HG03521 (cell line): ENCODE measurements around the gene PDE9A.
"Not testable (repeated sequence)": the region's sequence is repeated elsewhere in the genome, so short reads cannot be mapped to it uniquely, and the experiment has no call there.

Experiments
- ATAC-seq: cut with Tn5 transposase; IDR thresholded peaks from one replicate; pipeline ENCODE4 v1.9.1; 2021; ENCODE audit warnings: mild to moderate bottlenecking, moderate library complexity; ENCODE audit not compliant: unreplicated experiment

The PDE9A gene

DNA sequence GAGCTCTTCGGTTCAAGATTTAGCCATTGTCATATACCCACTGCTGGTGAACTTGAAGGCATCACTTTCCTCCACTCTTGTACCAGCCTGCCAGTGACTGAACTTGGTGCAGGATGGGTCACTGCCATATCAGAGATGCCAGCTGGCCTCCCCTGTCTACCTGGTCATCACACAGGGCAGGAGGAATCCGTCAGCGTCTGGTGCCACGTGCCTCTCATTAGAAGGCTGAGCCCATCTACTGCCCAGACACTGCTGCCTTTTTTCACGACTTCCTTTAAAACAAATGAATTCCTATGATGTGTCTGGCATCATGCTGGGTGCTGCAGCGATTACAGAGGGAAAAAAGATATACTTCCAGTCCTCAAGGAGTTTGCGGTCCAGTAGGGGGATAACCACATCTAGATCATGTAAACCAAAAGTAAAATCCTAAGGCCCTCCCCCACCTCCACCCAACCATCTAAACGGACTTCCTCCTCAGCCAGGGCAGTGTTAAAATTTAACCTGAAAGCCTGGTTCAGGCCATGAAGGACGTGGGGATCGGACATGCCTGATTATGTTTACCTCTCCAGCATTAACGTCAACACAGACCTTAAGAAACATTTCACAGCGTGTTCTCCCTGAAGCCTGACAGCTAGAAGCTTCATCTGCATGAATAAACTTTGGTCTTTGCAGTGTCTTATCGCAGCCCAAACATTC, 29.2 kb upstream of the PDE9A start:
- ATAC-seq = no peak

DNA sequence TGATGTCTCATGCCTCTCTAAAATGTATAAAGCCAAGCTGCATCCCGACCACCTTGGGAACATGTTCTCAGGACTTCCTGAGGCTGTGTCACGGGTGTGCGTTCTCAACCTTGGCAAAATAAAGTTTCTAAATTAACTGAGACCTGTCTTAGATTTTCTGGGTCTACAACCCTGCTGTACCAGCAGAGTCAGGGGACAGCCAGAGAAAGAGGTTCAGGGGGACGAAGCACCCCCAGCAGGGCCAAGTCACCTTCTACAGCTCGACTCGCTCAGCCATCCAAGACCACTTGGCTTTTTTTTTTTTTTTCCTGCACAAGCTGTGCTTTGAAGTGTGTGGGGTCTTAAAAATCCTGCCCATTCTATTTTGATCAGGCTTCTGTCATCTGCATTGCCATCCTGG, 28.5 kb upstream of the PDE9A start:
- no peak for ATAC-seq

DNA sequence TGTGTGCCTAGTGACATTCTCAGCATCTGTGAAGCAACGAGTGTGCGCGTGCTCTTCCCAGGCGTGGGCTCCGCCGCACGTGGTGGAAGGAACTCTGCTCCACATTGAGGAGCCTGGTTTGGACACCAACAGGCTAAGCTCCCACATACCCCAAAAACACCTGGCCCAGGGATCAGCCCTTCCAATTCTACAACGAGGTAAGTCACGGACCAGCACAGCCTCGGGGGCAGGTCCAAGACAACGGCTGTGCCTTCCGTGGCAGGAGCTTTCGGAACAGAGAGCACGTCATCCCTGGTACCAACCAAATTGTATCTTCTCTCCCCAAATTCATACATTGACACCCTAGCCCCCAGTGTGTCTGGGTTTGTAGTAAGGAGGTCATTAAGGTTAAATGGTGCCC, 27.2 kb upstream of the PDE9A start:
- ATAC-seq = no peak

DNA sequence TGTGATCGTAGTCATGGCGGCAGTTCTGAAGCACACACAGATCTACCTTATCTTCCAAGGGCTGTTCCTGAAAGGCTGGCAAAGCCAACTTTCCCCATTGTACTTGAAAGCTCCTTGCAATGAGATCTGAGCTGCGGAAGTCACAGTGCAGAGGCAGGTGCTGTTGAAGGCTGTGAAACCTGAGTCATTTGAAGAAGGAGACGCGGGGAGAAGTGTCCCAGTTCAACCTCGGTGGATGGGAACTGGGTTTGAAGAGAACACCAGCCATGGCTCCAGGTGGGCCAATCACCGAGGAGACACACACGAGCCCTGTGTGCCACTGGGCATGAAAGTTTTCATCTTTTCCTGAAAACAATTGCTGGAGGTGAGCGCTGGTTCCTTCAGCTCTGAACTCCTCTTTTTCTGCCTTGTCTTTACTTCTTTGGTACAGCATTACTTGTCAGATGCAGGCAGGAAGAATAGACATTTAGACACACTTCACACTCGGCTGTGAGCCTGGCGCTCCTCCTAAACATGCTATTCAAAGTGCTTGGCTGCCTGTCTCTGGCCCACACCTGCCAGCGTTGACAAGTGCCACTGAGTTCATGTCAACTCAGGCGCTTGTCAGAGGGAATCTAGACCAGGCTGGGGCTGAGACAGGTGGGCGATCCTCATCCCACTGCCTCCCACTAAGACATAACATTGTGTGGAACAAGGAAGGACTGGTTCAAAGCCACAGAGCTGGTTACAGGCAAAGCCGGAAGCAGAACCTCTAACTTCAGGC, 25.7 kb upstream of the PDE9A start:
- no peak for ATAC-seq

DNA sequence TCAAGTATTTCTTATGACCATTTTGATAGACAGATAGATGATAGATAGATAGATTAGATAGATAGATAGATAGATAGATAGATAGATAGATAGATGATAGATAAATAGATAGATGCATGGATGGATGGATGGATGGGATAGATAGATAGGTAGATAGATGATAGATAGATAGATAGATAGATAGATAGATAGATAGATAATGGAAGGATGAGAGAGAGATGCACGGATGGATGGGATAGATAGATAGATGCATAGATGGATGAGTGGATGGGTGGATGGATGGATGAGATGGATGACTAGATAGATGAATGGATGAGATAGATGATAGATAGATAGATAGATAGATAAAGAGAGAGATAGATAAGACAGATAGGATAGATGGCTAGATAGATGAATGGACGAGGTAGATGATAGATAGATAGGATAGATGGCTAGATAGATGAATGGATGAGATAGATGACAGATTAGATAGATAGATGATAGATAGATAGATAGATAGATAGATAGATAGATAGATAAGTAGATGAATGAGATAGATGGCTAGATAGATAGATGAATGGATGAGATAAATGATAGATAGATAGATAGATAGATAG, 24.9 kb upstream of the PDE9A start:
- ATAC-seq = not testable (repeated sequence)

DNA sequence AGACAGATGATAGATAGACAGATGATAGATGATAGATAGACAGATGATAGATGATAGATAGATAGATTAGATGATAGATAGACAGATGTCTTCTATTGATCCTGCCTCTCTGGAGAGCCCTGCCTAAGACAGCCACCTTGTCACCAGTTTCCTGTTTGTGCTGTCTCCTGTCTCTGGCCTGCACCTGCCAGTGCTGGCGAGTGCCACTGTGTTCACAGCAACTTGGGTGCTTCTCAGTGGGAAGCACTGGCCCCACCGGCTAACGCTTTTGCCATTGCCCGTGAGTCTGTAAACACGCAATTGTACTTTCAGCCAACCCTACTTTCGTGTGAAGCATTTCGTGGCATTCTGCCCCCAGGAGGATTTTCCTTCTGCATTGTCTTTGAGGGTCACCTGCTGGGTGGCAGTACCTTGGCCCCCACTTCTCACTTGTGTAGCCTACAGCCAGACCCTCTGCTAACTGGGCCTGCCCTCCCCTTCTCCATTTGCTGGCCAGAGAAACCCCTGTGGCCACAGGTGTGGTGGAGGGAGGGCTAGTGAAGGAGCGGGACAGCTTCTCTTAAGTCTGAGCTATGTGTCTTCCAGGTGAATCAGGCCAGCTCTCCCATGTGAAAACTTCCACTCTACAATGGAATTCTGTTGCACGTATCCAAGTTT, 23.4 kb upstream of the PDE9A start:
- ATAC-seq = no peak

DNA sequence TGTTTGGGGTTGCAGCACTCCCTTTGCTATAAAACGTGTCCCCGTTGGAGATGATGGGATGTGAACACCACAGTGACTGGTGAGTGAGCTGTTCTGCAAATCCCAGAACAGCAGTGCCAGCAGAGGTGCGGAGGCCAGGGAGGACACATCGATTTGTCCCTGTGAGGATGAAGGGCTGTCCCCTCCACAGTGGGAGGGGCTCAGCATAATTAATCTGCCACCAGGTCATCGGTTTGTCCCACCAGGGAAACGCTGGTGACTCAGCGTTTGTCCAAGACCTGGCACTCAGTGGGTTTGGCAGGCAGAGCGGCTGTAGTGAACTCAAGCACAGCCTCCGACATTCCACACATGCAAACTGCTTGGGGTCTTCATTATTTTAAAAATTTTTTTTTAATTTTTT, 22.8 kb upstream of the PDE9A start:
- no peak for ATAC-seq

DNA sequence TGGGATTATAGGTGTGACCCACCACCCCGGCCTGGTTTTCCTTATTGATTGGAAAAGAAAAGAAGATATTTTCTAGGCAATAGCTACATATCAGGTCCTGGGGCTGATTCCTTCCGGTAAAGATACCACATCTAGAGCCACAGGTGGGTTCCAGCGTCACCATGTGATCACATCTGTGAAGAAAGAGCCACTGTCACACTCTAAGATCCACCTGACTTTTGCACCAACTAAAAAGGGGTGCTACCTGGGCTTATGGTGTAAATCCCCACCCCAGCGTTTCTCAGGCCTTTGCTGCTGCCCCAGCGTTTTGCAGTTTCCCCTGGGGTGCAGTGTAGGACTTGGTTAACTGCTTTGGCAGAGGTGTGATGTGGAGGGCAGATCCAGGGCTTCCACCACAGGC, 22.3 kb upstream of the PDE9A start:
- ATAC-seq = no peak

DNA sequence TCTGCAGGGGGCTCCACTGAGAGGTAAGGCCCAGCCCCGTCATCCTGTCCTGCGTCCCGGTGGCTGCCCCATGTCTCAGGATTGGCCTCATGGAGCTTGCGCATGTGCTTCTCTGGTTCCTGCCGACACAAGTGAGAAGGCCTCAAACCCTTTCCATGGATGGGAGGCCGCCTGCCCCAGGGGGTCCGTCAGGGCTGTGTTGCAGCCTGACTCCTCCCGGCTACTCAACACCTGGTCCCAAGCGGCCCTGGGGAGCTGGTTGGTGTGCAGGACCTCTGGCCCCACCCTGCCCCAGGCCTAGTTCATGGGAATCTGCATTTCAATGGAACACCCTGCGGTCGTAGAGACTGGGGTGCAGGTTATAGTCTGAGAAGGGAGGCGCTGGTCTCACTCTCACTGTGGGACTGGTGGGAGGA, 21.1 kb upstream of the PDE9A start:
- ATAC-seq = no peak

DNA sequence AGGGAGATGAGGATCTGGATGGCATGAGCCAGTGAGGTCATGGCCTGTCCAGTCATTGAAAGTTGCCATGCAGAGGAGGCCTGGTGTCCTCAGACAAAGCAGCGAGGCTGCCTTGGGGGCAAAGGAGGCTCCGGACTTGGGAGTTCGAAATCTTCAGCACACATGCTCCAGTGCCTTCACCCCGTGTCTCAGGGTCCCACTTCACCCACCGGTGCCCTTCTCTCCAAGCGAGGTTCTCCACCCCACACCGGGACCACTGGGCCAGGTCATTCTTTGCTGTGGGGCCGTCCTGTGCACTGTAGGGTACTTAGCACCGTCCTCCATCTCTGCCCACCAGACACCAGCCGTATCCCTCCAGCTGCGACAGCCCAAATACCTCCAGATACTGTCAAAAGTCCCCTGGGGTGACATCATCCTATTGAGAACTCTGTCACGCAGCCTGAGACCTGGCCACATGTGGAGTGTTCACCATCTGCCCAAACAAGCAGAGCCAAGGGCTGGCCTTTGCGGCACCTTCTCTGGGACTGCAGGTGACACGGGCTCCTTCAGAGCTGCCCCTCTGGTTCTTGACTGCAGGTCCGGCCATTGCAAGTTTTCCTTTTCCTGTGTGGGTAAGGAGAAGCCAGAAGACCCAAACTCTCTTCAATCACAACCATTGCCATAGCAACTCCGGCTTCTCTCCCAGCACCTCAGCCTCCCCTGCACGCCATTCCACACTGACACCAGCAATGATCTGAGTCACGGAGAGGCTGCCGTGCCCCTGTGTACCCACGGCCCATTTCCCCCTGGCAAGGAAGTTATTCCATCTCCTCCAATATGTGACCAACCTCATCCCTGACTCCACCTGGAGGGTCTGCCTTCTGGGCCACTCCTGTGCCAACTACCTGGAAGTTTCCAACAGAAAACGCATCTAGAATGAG, 20.4 kb upstream of the PDE9A start:
- ATAC-seq = no peak

DNA sequence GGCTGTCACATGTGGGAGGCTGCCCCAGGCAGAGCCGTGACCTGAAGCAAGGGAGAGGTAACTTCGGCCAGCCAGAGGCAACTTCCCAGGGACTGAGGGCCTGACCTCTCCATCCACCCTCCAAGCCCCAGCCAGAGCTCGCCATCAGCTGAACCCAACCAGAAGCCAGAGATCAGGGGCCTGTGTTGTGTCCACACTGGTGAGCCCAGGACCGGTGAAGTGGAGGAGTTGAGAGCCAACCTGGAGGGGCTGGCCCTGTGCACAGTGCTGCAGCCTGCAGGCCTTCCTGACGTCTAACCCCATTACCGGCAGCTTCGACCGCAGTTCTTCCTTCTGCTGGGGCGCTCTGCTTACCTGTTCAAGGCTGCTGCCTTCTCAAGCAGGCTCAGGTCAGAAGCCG, 19.6 kb upstream of the PDE9A start:
- no peak for ATAC-seq

DNA sequence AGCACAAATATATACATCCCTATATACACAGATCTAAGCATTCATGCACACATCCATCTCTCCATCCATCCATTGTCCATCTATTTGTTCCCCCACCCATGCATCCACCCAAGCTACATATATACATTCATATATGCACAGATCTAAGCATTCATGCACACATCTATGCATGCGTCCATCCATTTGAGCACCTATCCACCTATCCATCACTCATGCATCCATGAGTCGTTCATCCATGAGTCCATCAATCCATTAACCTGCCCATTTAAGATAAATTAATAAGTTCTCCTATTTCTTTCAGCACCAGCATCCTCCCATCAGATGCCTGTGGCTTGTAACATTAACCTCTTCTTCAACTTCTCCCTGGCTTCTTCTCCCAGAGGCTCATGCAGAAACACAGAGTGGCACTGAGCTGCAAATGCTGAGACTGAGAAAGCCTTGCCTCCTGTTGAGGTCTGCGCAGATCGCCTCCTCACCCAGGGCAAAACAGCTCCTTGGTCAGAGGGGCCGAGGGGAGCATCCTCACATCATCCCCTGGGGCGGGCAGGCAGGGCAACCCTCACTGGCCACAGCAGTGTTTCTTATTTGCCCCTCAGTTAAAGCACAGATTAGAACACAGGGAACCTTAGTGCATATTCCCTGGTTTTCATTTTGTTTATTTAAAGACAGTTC, 17.4 kb upstream of the PDE9A start:
- ATAC-seq = no peak

DNA sequence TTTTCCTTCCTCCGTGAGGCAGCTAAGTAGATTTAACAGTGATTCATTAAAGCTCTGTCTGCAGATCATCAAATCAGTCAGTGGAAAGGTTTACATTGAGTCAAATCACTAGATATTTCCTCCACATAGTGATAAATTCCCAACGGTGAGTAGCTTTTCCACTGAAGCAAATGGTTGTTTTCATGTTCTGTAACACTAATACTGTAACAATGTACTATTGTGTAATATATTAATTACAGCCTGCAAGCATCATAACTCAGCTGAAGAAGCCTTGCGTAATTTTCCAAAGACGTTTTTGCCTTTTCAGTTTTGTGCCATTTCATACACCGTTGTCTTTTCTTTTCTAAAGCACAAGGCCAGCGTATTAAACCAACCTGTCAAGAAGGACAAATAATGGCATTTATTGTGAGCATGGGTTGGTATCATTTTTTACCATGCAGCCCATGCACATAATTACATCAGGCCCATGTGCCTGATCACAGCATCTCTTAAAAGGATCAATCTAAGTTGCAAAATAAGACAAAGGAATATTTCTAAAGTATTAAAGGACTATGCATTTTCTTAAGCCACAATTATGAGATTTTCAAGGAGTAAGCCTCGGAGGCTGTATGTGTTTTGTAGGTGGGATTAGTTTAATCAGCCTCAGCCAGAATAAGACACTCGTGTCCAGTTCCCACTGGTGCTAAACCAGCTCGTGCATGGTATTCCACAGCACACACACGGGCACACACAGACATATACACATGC, 16.7 kb upstream of the PDE9A start:
- no peak for ATAC-seq

DNA sequence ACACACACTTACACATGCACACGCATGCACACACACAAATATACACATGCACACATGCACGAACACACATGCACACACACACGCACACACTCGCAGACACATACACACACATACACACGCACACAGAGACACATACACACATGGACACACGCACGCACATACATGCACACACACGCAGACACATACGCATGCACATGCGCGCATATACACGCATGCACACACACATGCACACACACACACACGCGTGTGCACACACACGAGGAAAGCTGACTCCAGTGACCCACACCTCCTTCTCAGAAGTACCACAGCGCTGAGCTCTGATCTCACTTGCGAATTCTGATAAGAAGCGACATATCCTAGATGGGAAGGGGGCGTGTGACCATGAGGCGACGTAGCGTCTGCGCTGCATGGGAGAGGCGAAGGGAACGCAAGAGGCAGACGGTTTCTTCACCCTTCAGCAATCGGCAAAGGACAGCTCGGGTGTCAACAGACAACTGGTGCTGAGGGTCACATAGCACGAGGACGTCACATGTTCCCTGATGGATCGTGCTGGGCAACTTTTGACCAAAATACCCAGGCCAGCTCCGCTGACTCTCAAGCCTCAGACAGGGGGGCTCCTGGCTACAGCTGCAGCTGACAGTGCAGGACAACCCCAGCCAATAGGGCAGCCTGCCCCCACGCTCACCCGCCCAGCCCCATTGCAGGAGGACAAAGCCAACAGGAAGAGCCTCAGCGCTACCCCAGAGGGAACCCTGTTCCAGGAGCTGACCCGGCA, 16.0 kb upstream of the PDE9A start:
- ATAC-seq = no peak

DNA sequence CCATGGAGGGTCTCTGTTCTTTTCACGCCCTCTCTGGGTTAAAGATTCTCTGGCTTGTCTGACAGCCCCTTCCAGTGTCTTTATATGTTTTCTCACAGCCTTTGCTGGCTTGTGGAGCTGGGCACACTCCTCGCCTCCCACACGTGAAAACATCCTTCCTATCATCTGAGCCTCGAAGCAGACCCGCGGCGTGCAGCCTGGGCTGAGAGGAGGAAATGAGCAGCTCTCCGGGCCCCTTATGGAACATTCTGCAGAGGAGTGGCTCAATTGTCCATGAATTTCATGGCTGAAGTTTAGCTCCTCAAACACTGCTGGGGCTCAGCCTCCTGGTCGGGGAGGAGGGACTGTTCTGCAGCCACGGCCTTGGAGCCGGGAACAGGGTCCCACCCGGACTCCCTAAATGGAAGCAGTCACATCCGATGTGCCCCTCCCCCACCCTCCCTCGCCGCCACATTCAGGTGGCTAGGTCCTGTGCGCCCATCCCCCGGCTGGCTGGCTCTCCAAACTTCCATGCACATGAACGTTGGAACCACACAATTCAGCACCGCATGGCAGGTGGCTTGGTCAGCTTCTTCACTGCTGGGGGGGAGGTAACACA, 15.1 kb upstream of the PDE9A start:
- ATAC-seq = no peak

DNA sequence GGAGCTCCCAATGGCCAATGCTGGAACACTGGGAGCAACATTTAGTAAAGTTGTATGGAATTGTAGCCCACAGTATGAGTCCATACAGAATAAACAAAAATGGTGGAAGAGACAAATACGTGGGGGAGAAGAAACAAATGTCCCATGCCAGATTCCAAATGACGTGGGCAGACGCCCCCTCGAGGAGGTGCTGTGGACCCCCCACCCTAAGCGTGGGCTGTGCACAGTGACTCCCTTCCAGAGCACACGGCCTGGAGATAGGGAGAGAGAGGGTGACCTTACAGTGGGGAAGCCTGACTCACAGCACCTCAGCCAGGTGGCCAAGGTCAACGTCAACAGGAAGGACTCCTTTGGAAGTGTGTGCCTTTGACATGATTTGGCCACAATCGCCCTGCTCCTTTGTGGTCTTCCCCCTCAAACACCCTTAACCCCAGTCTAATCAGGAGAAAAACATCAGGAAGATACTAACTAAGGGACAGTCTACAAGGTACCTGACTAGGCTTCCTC, 13.7 kb upstream of the PDE9A start:
- no peak for ATAC-seq

DNA sequence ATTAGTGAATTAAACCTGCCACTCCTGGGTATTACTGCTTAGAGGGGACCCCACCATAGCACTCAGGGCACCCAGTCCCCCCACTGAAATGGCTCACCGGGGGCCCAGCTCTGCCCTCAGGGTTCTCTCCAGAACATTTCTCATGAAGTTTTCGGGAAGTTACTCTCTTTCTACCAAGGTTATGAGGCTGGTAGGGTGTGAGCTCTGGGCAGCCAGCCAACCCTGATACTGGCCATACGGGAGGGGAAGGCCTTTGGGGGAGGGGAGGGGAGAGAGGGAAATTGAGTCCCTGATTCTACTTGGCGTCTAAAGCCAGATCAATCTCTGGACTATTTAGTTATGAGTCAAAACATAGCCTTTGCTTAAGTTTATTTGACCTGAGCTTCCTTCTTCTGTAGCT, 12.9 kb upstream of the PDE9A start:
- ATAC-seq = no peak
